Esophagus squamous epithelium (tissue), 5 donors: ENCODE measurements around the gene SMTNL2. TPM values are rescaled to one million over a fixed set of nuclear protein-coding genes. Genes with fewer than 3 reads are reported as not detected.

ENCODE experiments used
- DNase-seq: peaks from one replicate; lab custom pipeline; 2025; lab: John Stamatoyannopoulos, UW
- H3K27ac ChIP-seq, 4 donors: fragments of 200-600 bp; sonication (generic); one replicate each; pipeline ENCODE4 v1.5.1; 2016 to 2019; ENCODE audit warnings: mild to moderate bottlenecking in 1 of 4
- H3K27me3 ChIP-seq, 4 donors: fragments of 200-600 bp; sonication (generic); 1 replicate in 3 of 4; 2 replicates in 1 of 4; pipeline versions ENCODE4 v1.5.1 to v1.6.0; 2017 to 2021; ENCODE audit warnings: antibody characterized with exemption in 1 of 4
- H3K36me3 ChIP-seq, 3 donors: fragments of 200-600 bp; sonication (generic); one replicate each; pipeline ENCODE4 v1.5.1; 2016 to 2019
- H3K4me1 ChIP-seq, 3 donors: fragments of 200-600 bp; sonication (generic); one replicate each; pipeline ENCODE4 v1.5.1; 2017 to 2019
- H3K4me3 ChIP-seq, 4 donors: fragments of 200-600 bp; sonication (generic); 1 replicate in 3 of 4; 2 replicates in 1 of 4; pipeline ENCODE4 v1.5.1; 2016 to 2019; ENCODE audit warnings: mild to moderate bottlenecking in 2 of 4, moderate library complexity in 1 of 4
- H3K9me3 ChIP-seq, 3 donors: fragments of 200-600 bp; sonication (generic); one replicate each; pipeline ENCODE4 v1.5.1; 2016 to 2019
- POLR2A ChIP-seq, 4 donors: fragments of 450-650 bp; IDR thresholded peaks; one replicate each; pipeline ENCODE4 v1.6.1; 2017; ENCODE audit warnings: antibody characterized with exemption in 4 of 4, mild to moderate bottlenecking in 4 of 4, moderate library complexity in 3 of 4
- WGBS, 2 donors: methylation state at CpG; one replicate each; pipeline ENCODE4 v1.1.5; 2018; 5-methylcytosine and 5-hydroxymethylcytosine counted together
- intact Hi-C: fragments of 100-400 bp; cut with DNase I; formaldehyde crosslinking; loops from one replicate; pipeline ENCODE4 v1.15.0; 2022
- total RNA-seq, 4 donors: library from RNA; depleted of rRNA; stranded (reverse); fragments of >200 nt; gene quantifications; one replicate each; pipeline ENCODE4 v1.1.0, GENCODE V29; 2016
- TF ChIP-seq, protein P1 (sequence below), 6 experiments: fragments of 450-650 bp in 4 of 6; fragments of 200-600 bp in 2 of 6; sonication (generic) in 2 of 6; IDR thresholded peaks; one replicate each; pipeline ENCODE4 v1.5.1; 2016 to 2019; ENCODE audit warnings: antibody characterized with exemption in 6 of 6, mild to moderate bottlenecking in 4 of 6, moderate library complexity in 4 of 6
- donor health status: DM: yes; HTN: yes; CAD: no.

SMTNL2 gene
- total RNA-seq, 4 donors from 2014 or later: 0.41 to 0.76 (median 0.69) TPM

DNA sequence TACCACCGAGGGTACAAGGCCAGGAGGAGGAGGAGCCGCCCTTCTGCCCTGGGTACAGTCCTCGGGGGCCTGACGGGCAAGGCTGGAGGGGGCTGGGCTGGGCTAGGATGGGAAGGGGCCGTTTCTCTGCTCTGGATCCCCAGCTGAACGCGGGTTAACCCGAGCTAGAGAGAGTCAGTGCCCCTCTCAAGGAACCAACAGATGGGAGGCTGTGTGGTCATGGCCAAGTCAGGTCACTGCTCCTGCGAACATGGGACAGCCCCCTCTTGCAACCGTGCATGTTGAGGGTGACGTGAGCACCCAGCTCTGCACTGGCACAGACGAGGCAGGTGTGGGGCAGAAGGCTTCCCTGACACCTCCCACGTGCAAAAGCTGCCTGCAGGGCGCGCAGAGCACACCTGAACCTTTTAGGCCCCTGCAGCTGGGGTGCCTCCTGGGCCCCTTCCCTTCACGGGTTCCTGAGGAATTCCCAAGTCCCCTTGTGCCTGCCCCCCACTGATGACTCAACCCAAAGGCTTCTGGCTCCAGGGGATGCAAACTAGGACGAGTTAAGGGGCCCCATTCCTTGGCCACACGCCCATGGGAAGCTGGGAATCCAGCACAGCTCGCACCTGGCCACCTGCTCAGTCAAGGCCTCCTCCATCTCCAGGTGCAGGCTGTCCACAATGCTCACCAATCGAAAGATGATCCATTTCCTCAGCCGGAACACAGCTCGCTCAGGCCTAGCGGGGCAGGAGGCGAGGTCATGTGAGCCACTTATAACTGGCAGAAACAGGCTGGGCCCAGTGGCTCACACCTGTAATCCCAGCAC lies 35.4 kb upstream of the SMTNL2 start:
- WGBS, 2 donors: 53 to 63% methylated on average over 2 to 4 of the region's 24 CpGs
- TF ChIP-seq, protein P1, sequence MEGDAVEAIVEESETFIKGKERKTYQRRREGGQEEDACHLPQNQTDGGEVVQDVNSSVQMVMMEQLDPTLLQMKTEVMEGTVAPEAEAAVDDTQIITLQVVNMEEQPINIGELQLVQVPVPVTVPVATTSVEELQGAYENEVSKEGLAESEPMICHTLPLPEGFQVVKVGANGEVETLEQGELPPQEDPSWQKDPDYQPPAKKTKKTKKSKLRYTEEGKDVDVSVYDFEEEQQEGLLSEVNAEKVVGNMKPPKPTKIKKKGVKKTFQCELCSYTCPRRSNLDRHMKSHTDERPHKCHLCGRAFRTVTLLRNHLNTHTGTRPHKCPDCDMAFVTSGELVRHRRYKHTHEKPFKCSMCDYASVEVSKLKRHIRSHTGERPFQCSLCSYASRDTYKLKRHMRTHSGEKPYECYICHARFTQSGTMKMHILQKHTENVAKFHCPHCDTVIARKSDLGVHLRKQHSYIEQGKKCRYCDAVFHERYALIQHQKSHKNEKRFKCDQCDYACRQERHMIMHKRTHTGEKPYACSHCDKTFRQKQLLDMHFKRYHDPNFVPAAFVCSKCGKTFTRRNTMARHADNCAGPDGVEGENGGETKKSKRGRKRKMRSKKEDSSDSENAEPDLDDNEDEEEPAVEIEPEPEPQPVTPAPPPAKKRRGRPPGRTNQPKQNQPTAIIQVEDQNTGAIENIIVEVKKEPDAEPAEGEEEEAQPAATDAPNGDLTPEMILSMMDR (IDR thresholded peaks at IDR 0.05): no peak
- no peak for TF ChIP-seq POLR2A (IDR thresholded peaks at IDR 0.05)
- Histone ChIP-seq H3K4me1 (peaks cover 3 to 13% (median 4%) of the 10 kb centered on the region in 3 donors), H3K27me3 (no peaks in the 10 kb centered on the region), H3K36me3 (peaks cover 42 to 100% (median 78%) of the 10 kb centered on the region in 3 donors), H3K9me3 (no peaks in the 10 kb centered on the region), H3K27ac (no peak overlapping the region), H3K4me3 (no peak overlapping the region)
- no peak for DNase-seq
- intact Hi-C loops: no loop called here

DNA sequence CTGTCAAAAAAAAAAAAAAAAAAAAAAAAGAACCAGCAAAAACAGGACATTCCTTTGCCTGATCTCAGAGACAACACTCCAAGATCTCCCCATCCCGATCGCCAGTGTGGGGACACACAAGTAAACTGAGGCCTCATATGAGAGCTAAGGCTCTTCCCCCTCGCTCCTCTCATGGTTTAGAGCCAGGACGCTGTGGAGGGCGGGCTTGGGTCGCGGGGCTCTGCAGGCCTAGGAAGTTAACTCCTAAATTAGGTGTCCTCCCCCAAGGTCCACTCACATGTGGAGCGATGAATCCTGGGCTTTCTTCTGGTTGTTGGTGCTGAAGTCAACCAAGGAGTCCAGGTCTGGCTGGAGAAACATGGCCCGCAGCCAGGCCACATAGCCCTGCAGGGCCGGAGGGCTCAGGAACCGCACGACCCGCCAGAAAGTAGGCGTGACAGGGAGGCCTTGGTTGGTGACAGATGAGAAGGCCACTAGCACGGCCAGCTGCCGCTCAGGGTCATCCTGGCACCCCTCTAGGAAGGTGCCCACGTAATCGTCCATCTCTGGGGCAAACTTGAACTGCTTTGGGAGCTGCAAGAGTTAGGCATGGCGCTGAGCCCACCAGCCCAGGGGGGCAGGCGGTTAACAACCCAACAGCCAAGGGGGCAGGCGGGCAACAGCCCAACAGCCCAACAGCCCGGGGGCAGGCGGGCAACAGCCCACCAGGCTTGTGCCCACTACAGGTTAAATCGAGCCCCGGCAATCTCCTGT lies 34.4 kb upstream of the SMTNL2 start:
- intact Hi-C loops: no loop called here
- 87% methylated on average over 5 to 15 of the region's 25 CpGs for WGBS, 2 donors
- H3K4me3 ChIP-seq: no peak overlapping the region
- H3K27ac ChIP-seq: no peak overlapping the region
- H3K4me1 ChIP-seq: peaks cover 12 to 24% (median 13%) of the 10 kb centered on the region in 3 donors
- H3K9me3 ChIP-seq: no peaks in the 10 kb centered on the region
- DNase-seq: no peak
- no peak for TF ChIP-seq POLR2A (IDR thresholded peaks at IDR 0.05)
- TF ChIP-seq, protein P1 (IDR thresholded peaks at IDR 0.05): no peak
- H3K36me3 ChIP-seq: peaks cover 32 to 91% (median 71%) of the 10 kb centered on the region in 3 donors
- H3K27me3 ChIP-seq: no peaks in the 10 kb centered on the region

DNA sequence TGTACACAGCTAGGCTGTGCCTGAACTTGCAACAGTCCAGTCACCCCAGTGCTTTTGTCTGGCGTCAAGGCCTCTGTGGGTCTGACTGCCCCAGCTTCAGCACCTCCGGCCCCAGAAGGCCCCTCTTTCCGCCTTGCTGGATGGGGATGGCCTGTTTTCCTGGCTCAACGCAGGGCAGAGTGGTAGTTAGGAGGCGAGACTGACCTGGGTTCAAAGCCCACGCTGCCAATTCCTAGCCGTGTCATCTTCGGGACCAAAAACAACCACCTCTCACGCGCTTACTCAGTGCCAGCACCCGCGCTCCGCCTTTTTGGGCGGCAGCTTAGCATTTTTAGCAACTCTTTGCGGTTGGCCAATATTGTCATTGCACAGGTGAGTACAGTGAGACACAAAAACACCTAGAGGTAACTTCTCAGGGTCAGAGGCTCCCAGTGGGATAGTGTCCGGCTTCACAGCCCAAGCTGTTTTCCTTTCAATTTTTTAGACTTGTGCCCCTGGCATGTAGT lies 33.7 kb upstream of the SMTNL2 start:
- no peak for DNase-seq
- Histone ChIP-seq H3K4me1 (peaks cover 12 to 27% (median 13%) of the 10 kb centered on the region in 3 donors), H3K4me3 (no peak overlapping the region), H3K9me3 (no peaks in the 10 kb centered on the region), H3K36me3 (peaks cover 25 to 84% (median 69%) of the 10 kb centered on the region in 3 donors), H3K27me3 (no peaks in the 10 kb centered on the region), H3K27ac (no peak overlapping the region)
- TF ChIP-seq, protein P1 (IDR thresholded peaks at IDR 0.05): no peak
- no peak for TF ChIP-seq POLR2A (IDR thresholded peaks at IDR 0.05)
- intact Hi-C loops: no loop called here
- 85 to 91% methylated on average over 13 of the region's 16 CpGs for WGBS, 2 donors

DNA sequence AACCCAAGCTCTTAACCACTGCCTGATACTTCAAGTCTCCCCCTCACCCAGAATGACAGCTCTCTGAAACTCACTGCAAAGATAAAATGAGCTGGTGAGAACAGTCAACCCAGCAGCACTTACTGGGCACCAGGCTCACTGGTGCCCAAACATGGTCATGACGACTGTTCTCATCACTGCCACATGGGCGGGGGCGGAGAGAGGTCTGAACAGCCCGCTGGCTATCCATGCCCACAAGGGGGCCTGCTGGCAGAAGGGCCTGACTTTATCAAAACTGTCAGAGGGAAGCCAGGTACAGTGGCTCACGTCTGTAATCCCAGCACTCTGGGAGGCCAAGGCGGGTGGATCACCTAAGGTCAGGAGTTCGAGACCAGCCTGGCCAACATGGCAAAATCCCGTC lies 33.2 kb upstream of the SMTNL2 start:
- TF ChIP-seq, protein P1 (IDR thresholded peaks at IDR 0.05): no peak
- no peak for TF ChIP-seq POLR2A (IDR thresholded peaks at IDR 0.05)
- no peaks in the 10 kb centered on the region for H3K27me3 ChIP-seq
- H3K4me3 ChIP-seq: no peak overlapping the region
- H3K27ac ChIP-seq: no peak overlapping the region
- peaks cover 12 to 33% (median 18%) of the 10 kb centered on the region in 3 donors for H3K4me1 ChIP-seq
- H3K36me3 ChIP-seq: peaks cover 21 to 79% (median 65%) of the 10 kb centered on the region in 3 donors
- intact Hi-C loops: no loop called here
- DNase-seq: no peak
- WGBS, 2 donors: 88 to 98% methylated on average over 4 of the region's 8 CpGs
- H3K9me3 ChIP-seq: no peaks in the 10 kb centered on the region
